ENCODE measurements around the gene UGT2B10. TPM values are rescaled to one million over a fixed set of nuclear protein-coding genes. Genes with fewer than 3 reads are reported as not detected.
"Not testable (repeated sequence)": the region's sequence is repeated elsewhere in the genome, so short reads cannot be mapped to it uniquely, and the experiment has no call there.

The UGT2B10 gene
- total RNA-seq, 1 donor from 2014 or later, result not detected

DNA sequence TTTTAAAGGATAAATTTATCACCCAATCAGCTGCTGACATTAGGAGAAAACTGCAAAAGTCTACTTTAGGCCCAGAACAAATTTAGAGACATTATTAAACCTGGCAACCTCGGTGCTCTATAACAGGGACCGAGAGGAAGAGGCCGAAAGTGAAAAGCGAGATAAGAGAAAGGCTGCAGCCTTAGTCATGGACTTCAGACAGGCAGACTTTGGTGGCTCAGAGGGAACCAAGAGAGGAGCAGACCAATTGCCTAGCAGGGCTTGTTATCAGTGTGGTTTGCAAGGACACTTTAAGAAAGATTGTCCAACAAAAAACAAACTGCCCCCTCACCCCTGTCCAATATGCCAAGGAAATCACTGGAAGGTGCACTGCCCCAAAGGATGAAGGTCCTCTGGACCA, 12.8 kb upstream of the UGT2B10 start:
- no peak for DNase-seq (ENCODE audit: low spot score, unreplicated experiment)
- H3K9me3 Mint-ChIP-seq (ENCODE audit: low read depth), result peaks cover 26% of the 10 kb centered on the region
- TF ChIP-seq, protein P1, sequence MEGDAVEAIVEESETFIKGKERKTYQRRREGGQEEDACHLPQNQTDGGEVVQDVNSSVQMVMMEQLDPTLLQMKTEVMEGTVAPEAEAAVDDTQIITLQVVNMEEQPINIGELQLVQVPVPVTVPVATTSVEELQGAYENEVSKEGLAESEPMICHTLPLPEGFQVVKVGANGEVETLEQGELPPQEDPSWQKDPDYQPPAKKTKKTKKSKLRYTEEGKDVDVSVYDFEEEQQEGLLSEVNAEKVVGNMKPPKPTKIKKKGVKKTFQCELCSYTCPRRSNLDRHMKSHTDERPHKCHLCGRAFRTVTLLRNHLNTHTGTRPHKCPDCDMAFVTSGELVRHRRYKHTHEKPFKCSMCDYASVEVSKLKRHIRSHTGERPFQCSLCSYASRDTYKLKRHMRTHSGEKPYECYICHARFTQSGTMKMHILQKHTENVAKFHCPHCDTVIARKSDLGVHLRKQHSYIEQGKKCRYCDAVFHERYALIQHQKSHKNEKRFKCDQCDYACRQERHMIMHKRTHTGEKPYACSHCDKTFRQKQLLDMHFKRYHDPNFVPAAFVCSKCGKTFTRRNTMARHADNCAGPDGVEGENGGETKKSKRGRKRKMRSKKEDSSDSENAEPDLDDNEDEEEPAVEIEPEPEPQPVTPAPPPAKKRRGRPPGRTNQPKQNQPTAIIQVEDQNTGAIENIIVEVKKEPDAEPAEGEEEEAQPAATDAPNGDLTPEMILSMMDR (IDR thresholded peaks at IDR 0.05; ENCODE audit: unreplicated experiment), result no peak
- peaks cover 4% of the 10 kb centered on the region for H3K4me1 Mint-ChIP-seq (ENCODE audit: low read depth)
- H3K27ac Mint-ChIP-seq, result peak overlapping the region; percentile 33
- H3K27me3 Mint-ChIP-seq, result no peaks in the 10 kb centered on the region
- peaks cover 18% of the 10 kb centered on the region for H3K36me3 Mint-ChIP-seq (ENCODE audit: insufficient read depth)
- no peak overlapping the region for H3K4me3 Mint-ChIP-seq (ENCODE audit: low read depth)

DNA sequence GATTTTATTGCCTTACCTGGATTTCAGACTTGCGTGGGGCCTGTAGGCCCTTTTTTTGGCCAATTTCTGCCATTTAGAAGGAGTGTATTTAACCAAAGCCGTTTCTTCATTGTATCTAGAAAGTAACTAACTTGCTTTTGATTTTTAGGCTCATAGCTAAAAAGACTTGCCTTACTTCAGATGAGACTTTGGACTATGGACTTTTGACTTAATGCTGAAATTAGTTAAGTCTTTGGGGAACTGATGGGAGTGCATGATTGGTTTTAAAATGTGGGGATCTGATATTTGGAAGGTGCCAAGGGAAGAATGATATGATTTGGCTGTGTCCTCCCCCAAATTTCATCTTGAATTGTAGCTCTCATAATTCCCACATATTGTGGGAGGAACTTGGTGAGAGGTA, 7.7 kb upstream of the UGT2B10 start:
- Mint-ChIP-seq H3K9me3 (ENCODE audit: low read depth) (peaks cover 40% of the 10 kb centered on the region), H3K27ac (no peak overlapping the region), H3K27me3 (no peaks in the 10 kb centered on the region), H3K36me3 (ENCODE audit: insufficient read depth) (peaks cover 27% of the 10 kb centered on the region), H3K4me1 (ENCODE audit: low read depth) (peaks cover 4% of the 10 kb centered on the region), H3K4me3 (ENCODE audit: low read depth) (no peak overlapping the region)
- DNase-seq (ENCODE audit: low spot score, unreplicated experiment), result no peak
- TF ChIP-seq, protein P1 (IDR thresholded peaks at IDR 0.05; ENCODE audit: unreplicated experiment), result no peak

DNA sequence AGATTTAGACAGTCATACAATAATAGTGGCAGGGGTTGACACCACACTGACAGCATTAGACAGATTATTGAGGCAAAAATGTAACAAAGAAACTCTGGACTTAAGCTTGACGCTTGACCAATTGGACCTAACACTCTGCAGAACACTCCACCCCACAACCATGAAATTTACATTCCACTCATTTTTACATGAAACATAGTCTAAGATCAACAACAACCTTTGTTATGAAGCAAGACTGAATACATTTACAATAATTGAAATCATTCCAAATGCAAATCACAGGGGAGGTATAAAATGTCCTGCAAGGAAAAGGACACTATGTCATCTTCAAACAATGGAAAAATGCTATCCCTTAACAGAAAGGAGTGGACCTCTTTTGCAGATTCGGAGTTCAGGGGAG, 4.9 kb upstream of the UGT2B10 start:
- H3K4me1 Mint-ChIP-seq (ENCODE audit: low read depth), result peaks cover 3% of the 10 kb centered on the region
- H3K4me3 Mint-ChIP-seq (ENCODE audit: low read depth), result no peak overlapping the region
- DNase-seq (ENCODE audit: low spot score, unreplicated experiment), result no peak
- TF ChIP-seq, protein P1 (IDR thresholded peaks at IDR 0.05; ENCODE audit: unreplicated experiment), result no peak
- H3K36me3 Mint-ChIP-seq (ENCODE audit: insufficient read depth), result peaks cover 21% of the 10 kb centered on the region
- H3K27ac Mint-ChIP-seq, result no peak overlapping the region
- H3K9me3 Mint-ChIP-seq (ENCODE audit: low read depth), result peaks cover 37% of the 10 kb centered on the region
- H3K27me3 Mint-ChIP-seq, result no peaks in the 10 kb centered on the region

DNA sequence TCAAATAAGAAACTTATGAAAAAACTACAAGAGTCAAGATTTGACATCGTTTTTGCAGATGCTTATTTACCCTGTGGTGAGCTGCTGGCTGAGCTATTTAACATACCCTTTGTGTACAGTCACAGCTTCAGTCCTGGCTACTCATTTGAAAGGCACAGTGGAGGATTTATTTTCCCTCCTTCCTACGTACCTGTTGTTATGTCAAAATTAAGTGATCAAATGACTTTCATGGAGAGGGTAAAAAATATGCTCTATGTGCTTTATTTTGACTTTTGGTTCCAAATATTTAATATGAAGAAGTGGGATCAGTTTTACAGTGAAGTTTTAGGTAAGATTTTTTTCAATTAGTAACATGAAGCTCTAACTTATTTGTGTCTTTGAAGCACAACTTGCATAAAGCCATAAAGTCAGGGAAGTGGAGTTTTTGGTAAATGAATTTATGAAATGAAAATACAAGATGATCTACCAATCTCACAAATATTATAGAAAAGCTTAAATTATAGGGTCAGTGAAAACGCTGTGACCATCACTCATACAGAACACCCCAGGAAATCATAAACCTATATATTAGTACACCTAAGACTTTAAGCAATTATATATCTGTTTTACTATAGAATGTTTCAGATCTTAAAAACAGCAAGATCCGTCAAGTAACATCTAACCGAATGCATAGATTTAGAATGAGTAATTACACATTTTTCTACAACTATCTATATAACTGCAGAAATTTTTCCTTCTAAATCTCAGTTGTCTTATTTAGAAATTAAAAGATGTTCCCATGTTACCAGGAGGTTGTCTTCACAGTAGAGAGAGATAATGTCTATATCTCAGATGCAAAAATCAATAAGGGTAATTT, 844 bp downstream of the UGT2B10 start:
- H3K27me3 Mint-ChIP-seq, result not testable (repeated sequence)
- peak overlapping the region; percentile 1 for H3K4me3 Mint-ChIP-seq (ENCODE audit: low read depth)

DNA sequence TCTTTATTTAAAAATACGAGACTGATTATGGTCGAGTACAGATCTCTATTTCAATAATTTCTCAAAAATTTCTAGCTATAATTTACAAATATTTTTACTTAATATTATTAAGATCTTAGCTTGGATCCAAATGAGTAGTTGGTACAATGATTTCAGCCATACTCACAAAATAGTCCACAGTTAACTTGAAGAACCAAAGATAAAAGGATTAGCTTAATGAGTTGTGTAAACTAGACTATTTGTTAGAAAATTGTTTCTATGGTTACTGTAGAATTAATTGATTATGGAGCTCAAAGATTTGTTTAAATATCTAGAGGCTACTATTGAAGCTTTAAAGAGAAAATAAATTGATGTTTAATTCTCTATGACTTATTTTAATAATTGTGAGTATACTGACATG, 1.6 kb downstream of the UGT2B10 start:
- Mint-ChIP-seq H3K9me3 (ENCODE audit: low read depth) (peaks cover 11% of the 10 kb centered on the region), H3K36me3 (ENCODE audit: insufficient read depth) (peaks cover 4% of the 10 kb centered on the region), H3K4me1 (ENCODE audit: low read depth) (peaks cover 26% of the 10 kb centered on the region), H3K27me3 (no peaks in the 10 kb centered on the region), H3K4me3 (ENCODE audit: low read depth) (no peak overlapping the region), H3K27ac (no peak overlapping the region)
- no peak for DNase-seq (ENCODE audit: low spot score, unreplicated experiment)
- TF ChIP-seq, protein P1 (IDR thresholded peaks at IDR 0.05; ENCODE audit: unreplicated experiment), result no peak

More for the DNA sequence above, 844 bp downstream of the UGT2B10 start:
- peaks cover 26% of the 10 kb centered on the region for H3K4me1 Mint-ChIP-seq (ENCODE audit: low read depth)
- H3K27ac Mint-ChIP-seq, result peak overlapping the region; percentile 86
- not testable (repeated sequence) for H3K36me3 Mint-ChIP-seq (ENCODE audit: insufficient read depth); DNase-seq (ENCODE audit: low spot score, unreplicated experiment)
- peaks cover 11% of the 10 kb centered on the region for H3K9me3 Mint-ChIP-seq (ENCODE audit: low read depth)

DNA sequence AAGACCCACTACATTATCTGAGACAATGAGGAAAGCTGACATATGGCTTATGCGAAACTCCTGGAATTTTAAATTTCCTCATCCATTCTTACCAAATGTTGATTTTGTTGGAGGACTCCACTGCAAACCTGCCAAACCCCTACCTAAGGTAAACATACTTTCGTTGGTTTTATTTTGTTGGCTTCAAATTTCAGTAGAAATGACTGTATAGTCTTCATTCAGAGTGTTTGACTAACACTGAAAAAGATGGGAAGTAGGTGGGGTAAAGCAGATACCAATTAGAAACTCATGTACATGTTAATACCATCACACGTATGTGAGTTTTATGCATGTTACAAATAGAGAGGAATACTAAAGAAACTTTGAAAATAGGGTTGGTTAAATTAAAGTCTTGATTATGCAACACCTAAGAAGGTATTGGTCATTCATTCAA, 2.3 kb downstream of the UGT2B10 start:
- H3K27me3 Mint-ChIP-seq; H3K4me3 Mint-ChIP-seq (ENCODE audit: low read depth); DNase-seq (ENCODE audit: low spot score, unreplicated experiment); H3K36me3 Mint-ChIP-seq (ENCODE audit: insufficient read depth): not testable (repeated sequence)
- Mint-ChIP-seq H3K4me1 (ENCODE audit: low read depth) (peaks cover 26% of the 10 kb centered on the region), H3K27ac (peak overlapping the region; percentile 69), H3K9me3 (ENCODE audit: low read depth) (peaks cover 14% of the 10 kb centered on the region)
